PFSK-1 (cell line): ENCODE results near the gene ECI2.

Experiments
- FOXP2 ChIP-seq: optimal IDR thresholded peaks from 2 replicates; pipeline ENCODE3; 2011; ENCODE audit warnings: borderline replicate concordance, control low read depth, inconsistent platforms; ENCODE audit not compliant: insufficient read depth; ENCODE audit errors: extremely low read length, extremely low read depth
- POLR2AphosphoS5 ChIP-seq: IDR thresholded peaks from 2 replicates; pipeline ENCODE4 v1.6.1; 2012; ENCODE audit warnings: low read depth, mild to moderate bottlenecking, control low read depth, low read length, moderate library complexity
- SIN3A ChIP-seq: IDR thresholded peaks from 2 replicates; pipeline ENCODE4 v1.6.1; 2012; ENCODE audit warnings: mild to moderate bottlenecking, low read length, moderate library complexity, borderline replicate concordance; ENCODE audit not compliant: insufficient read depth
- TAF1 ChIP-seq: IDR thresholded peaks from 2 replicates; pipeline ENCODE4 v1.6.1; 2012; ENCODE audit warnings: low read length, control low read depth, borderline replicate concordance; ENCODE audit not compliant: insufficient read depth
- TF ChIP-seq, protein P1 (sequence below), 2 experiments: IDR thresholded peaks; 2 replicates each; pipeline versions ENCODE4 v1.6.1 to v1.8.0; 2011 to 2012; ENCODE audit warnings: low read depth in 2 of 2, low read length in 2 of 2, control low read depth in 1 of 2, inconsistent platforms in 1 of 2, mild to moderate bottlenecking in 1 of 2, moderate library complexity in 1 of 2; ENCODE audit not compliant: insufficient read depth in 1 of 2

DNA sequence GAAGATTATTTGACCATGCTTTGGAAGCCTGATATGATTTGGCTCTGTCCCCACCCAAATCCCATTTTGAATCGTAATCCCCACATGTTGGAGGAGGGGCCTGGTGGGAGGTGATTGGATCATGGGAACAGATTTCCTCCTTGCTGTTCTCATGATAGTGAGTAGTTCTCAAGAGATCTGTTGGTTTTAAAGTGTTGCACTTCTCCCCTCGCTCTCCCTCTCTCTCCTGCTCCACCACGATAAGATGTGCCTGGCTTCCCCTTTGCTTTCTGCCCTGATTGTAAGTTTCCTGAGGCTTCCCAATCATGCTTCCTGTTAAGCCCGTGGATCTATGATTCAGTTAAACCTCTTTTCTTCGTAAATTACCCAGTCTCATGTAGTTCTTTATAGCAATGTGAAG, 34.7 kb downstream of the ECI2 start:
- TF ChIP-seq SIN3A (no peak), TAF1 (no peak), POLR2AphosphoS5 (no peak), FOXP2 (no peak)
- TF ChIP-seq, protein P1, sequence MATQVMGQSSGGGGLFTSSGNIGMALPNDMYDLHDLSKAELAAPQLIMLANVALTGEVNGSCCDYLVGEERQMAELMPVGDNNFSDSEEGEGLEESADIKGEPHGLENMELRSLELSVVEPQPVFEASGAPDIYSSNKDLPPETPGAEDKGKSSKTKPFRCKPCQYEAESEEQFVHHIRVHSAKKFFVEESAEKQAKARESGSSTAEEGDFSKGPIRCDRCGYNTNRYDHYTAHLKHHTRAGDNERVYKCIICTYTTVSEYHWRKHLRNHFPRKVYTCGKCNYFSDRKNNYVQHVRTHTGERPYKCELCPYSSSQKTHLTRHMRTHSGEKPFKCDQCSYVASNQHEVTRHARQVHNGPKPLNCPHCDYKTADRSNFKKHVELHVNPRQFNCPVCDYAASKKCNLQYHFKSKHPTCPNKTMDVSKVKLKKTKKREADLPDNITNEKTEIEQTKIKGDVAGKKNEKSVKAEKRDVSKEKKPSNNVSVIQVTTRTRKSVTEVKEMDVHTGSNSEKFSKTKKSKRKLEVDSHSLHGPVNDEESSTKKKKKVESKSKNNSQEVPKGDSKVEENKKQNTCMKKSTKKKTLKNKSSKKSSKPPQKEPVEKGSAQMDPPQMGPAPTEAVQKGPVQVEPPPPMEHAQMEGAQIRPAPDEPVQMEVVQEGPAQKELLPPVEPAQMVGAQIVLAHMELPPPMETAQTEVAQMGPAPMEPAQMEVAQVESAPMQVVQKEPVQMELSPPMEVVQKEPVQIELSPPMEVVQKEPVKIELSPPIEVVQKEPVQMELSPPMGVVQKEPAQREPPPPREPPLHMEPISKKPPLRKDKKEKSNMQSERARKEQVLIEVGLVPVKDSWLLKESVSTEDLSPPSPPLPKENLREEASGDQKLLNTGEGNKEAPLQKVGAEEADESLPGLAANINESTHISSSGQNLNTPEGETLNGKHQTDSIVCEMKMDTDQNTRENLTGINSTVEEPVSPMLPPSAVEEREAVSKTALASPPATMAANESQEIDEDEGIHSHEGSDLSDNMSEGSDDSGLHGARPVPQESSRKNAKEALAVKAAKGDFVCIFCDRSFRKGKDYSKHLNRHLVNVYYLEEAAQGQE (IDR thresholded peaks at IDR 0.05; ENCODE audit: insufficient read depth in 1 of 2, low read depth in 2 of 2, low read length in 2 of 2), result no peak
